K562 (cell line): ENCODE data around the gene CACTIN.

Source experiments
- CTCF ChIP-seq, 3 experiments: IDR thresholded peaks in 2 of 3; conservative IDR thresholded peaks in 1 of 3; 2 replicates each; pipeline ENCODE4 v1.5.1; 2011 to 2012; ENCODE audit warnings: low read length in 3 of 3, mild to moderate bottlenecking in 3 of 3, control low read depth in 2 of 3, improper control_type of control experiment in 1 of 3, inconsistent platforms in 1 of 3, low read depth in 1 of 3, mixed read lengths in 1 of 3, moderate library complexity in 1 of 3; ENCODE audit not compliant: insufficient read depth in 2 of 3
- EP300 ChIP-seq: IDR thresholded peaks from 2 replicates; pipeline ENCODE4 v1.6.1; 2012; ENCODE audit warnings: low read length, improper control_type of control experiment
- GABPB1 ChIP-seq: sonication (generic); formaldehyde crosslinking; IDR thresholded peaks from 2 replicates; pipeline ENCODE4 v1.8.0; 2022; ENCODE audit warnings: mild to moderate bottlenecking, missing genetic modification reagents
- GTF2B ChIP-seq: IDR thresholded peaks from 2 replicates; pipeline ENCODE4 v1.6.1; 2011; ENCODE audit not compliant: insufficient read length; ENCODE audit errors: extremely low read depth
- MEIS2 ChIP-seq: fragments of 450-650 bp; IDR thresholded peaks from 2 replicates; pipeline ENCODE4 v1.6.1; 2014; ENCODE audit warnings: mild to moderate bottlenecking; ENCODE audit not compliant: partially characterized antibody
- NCOA1 ChIP-seq: fragments of 450-650 bp; IDR thresholded peaks from 2 replicates; pipeline ENCODE4 v1.6.1; 2016; ENCODE audit warnings: low read depth
- POLR2A ChIP-seq: fragments of 450-650 bp; conservative IDR thresholded peaks from 2 replicates; pipeline ENCODE4 v1.6.1; 2016
- UBTF ChIP-seq, 2 experiments: IDR thresholded peaks; 2 replicates each; pipeline ENCODE4 v1.6.1; 2012; ENCODE audit warnings: improper control_type of control experiment in 2 of 2, low read depth in 2 of 2, low read length in 2 of 2, borderline replicate concordance in 1 of 2
- YY1 ChIP-seq, 3 experiments: IDR thresholded peaks; 2 replicates each; pipeline ENCODE4 v1.6.1; 2011; ENCODE audit warnings: low read length in 2 of 3, mild to moderate bottlenecking in 2 of 3, moderate library complexity in 2 of 3, borderline replicate concordance in 1 of 3, control low read depth in 1 of 3, low read depth in 1 of 3; ENCODE audit not compliant: insufficient read depth in 3 of 3, insufficient replicate concordance in 2 of 3, control insufficient read depth in 1 of 3, insufficient read length in 1 of 3; ENCODE audit errors: extremely low read depth in 1 of 3
- ZNF24 ChIP-seq: fragments of 450-650 bp; IDR thresholded peaks from 2 replicates; pipeline ENCODE4 v1.6.1; 2016
- ZNF280B ChIP-seq: fragments of 250-450 bp; sonication (Bioruptor Pico); IDR thresholded peaks from 2 replicates; pipeline ENCODE4 v1.5.1; 2021; ENCODE audit warnings: mild to moderate bottlenecking
- TF ChIP-seq, protein P1 (sequence below): fragments of 250-450 bp; sonication (Bioruptor Pico); IDR thresholded peaks from 2 replicates; pipeline ENCODE4 v1.5.0; 2020; ENCODE audit warnings: mild to moderate bottlenecking, borderline replicate concordance
- TF ChIP-seq, protein P2 (sequence below): IDR thresholded peaks from 2 replicates; pipeline ENCODE4 v1.6.1; 2016; ENCODE audit warnings: missing genetic modification characterization, missing compliant biosample characterization

DNA sequence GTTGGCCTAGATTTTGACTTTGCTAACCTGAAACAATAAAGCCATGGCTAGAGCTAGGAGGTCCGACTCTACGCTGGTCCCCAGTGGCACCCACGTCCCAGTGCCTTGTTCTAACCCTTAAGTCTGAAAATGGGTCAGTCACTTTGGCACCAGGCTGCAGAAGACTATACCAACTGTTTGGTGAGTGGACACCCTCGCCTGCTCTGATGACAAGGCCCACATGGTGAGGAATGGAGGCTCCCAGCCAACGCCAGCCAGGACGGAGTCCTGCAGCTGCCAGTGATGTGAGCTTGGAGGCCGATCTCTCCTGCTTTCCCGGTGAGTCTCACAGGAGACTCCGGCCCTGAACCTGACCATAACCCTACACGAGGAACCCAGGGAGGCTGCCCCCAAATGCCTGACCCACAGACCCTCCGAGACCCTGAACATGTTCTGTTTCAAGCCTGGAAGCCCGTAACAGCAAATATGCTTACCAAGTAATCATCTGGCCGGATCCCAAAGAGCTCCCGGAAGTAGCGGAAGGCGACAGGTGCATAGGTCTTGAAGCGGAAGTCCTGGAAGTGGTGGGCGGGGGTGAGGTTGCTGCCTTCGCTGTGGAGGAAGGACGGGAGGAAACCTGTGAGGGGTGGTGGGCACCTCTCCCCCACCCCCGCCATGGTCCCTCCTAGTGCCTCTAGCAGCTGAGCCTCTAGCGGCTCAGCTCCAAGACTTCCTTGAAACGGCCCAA is 34.1 kb upstream of the CACTIN start:
- TF ChIP-seq EP300 (no peak), UBTF (IDR thresholded peaks at IDR 0.05; ENCODE audit: borderline replicate concordance in 1 of 2, low read depth in 2 of 2, low read length in 2 of 2) (no peak), ZNF280B (CRISPR knock-in tag) (no peak), ZNF24 (no peak), YY1 (IDR thresholded peaks at IDR 0.05; ENCODE audit: borderline replicate concordance in 1 of 3, control insufficient read depth in 1 of 3, extremely low read depth in 1 of 3, insufficient read depth in 3 of 3, insufficient read length in 1 of 3, insufficient replicate concordance in 2 of 3, low read depth in 1 of 3, low read length in 2 of 3) (no peak), GTF2B (no peak), GABPB1 (CRISPR knock-in tag) (no peak), POLR2A (no peak), MEIS2 (no peak), CTCF (IDR thresholded peaks at IDR 0.05 in 2 of 3, conservative IDR thresholded peaks at IDR 0.05 in 1 of 3; ENCODE audit: insufficient read depth in 2 of 3, low read depth in 1 of 3, low read length in 3 of 3) (no peak), NCOA1 (no peak)
- TF ChIP-seq, protein P1, sequence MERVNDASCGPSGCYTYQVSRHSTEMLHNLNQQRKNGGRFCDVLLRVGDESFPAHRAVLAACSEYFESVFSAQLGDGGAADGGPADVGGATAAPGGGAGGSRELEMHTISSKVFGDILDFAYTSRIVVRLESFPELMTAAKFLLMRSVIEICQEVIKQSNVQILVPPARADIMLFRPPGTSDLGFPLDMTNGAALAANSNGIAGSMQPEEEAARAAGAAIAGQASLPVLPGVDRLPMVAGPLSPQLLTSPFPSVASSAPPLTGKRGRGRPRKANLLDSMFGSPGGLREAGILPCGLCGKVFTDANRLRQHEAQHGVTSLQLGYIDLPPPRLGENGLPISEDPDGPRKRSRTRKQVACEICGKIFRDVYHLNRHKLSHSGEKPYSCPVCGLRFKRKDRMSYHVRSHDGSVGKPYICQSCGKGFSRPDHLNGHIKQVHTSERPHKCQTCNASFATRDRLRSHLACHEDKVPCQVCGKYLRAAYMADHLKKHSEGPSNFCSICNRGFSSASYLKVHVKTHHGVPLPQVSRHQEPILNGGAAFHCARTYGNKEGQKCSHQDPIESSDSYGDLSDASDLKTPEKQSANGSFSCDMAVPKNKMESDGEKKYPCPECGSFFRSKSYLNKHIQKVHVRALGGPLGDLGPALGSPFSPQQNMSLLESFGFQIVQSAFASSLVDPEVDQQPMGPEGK = no peak
- TF ChIP-seq, protein P2, sequence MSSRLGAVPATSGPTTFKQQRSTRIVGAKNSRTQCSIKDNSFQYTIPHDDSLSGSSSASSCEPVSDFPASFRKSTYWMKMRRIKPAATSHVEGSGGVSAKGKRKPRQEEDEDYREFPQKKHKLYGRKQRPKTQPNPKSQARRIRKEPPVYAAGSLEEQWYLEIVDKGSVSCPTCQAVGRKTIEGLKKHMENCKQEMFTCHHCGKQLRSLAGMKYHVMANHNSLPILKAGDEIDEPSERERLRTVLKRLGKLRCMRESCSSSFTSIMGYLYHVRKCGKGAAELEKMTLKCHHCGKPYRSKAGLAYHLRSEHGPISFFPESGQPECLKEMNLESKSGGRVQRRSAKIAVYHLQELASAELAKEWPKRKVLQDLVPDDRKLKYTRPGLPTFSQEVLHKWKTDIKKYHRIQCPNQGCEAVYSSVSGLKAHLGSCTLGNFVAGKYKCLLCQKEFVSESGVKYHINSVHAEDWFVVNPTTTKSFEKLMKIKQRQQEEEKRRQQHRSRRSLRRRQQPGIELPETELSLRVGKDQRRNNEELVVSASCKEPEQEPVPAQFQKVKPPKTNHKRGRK (tag) = no peak
